Heart right ventricle (tissue), 16 donors: Measurements from ENCODE around the gene MAPK8IP2. TPM values are rescaled to one million over a fixed set of nuclear protein-coding genes. Genes with fewer than 3 reads are reported as not detected.
A peak's percentile ranks its signal among the peaks of the same experiment; 100 is the strongest.
"Not testable (repeated sequence)": the region's sequence is repeated elsewhere in the genome, so short reads cannot be mapped to it uniquely, and the experiment has no call there.

Source experiments
- ATAC-seq, 8 donors: fragments of 200-7000 bp; cut with Tn5 transposase; one replicate each; pipeline ENCODE4 v1.9.1; 2020; ENCODE audit warnings: mild to moderate bottlenecking in 8 of 8, moderate library complexity in 8 of 8, moderate number of reproducible peaks in 1 of 8
- DNase-seq, 2 donors: peaks; one replicate each; pipeline ENCODE4 v3.0.0-alpha.2; 2020
- H3K27ac ChIP-seq, 10 donors: fragments of 200-600 bp; sonication (generic) in 2 of 10; one replicate each; pipeline versions ENCODE4 v1.5.0 to v1.8.0; 2020 to 2022; ENCODE audit warnings: mild to moderate bottlenecking in 3 of 10
- H3K27me3 ChIP-seq, 7 donors: fragments of 200-600 bp; one replicate each; pipeline ENCODE4 v1.8.0; 2021 to 2022; ENCODE audit warnings: mild to moderate bottlenecking in 2 of 7
- H3K36me3 ChIP-seq, 9 donors: fragments of 200-600 bp; sonication (generic) in 1 of 9; one replicate each; pipeline versions ENCODE4 v1.5.0 to v1.8.0; 2020 to 2022; ENCODE audit warnings: mild to moderate bottlenecking in 2 of 9
- H3K4me1 ChIP-seq, 9 donors: fragments of 200-600 bp; sonication (generic) in 1 of 9; one replicate each; pipeline versions ENCODE4 v1.5.0 to v1.8.0; 2020 to 2022; ENCODE audit warnings: mild to moderate bottlenecking in 4 of 9
- H3K4me3 ChIP-seq, 10 donors: fragments of 200-600 bp; sonication (generic) in 2 of 10; one replicate each; pipeline versions ENCODE4 v1.5.0 to v1.8.0; 2020 to 2022; ENCODE audit warnings: mild to moderate bottlenecking in 7 of 10, moderate library complexity in 2 of 10
- H3K9me3 ChIP-seq, 11 donors: fragments of 200-600 bp in 10 of 11; sonication (generic) in 2 of 11; one replicate each; pipeline versions ENCODE4 v1.5.0 to v1.8.0; 2013 to 2022; ENCODE audit warnings: mild to moderate bottlenecking in 2 of 11, control low read depth in 1 of 11, moderate library complexity in 1 of 11
- WGBS, 2 donors: extraction: QIAGEN DNeasy Blood & Tissue Kit; methylation state at CpG; one replicate each; pipeline ENCODE4 v1.1.7; 2013; ENCODE audit warnings: inconsistent platforms in 1 of 2; 5-methylcytosine and 5-hydroxymethylcytosine counted together
- intact Hi-C, 10 donors: fragments of 100-400 bp; cut with DNase I; formaldehyde crosslinking; loops; one replicate each; pipeline versions ENCODE4 v1.11.1 to v1.14.2; 2022
- polyA plus RNA-seq, 2 donors: library from polyadenylated mRNA; stranded (reverse); fragments of 200-250 nt; gene quantifications; one replicate each; pipeline ENCODE4 v1.2.3, GENCODE V29; 2013
- total RNA-seq, 10 donors: library from RNA; stranded (reverse); fragmentation: NEBNext Ultra II Directional in 3 of 10; extraction: Animal tissue kit (Norgen Biotek cat#: 25700) in 3 of 10; gene quantifications; one replicate each; pipeline versions ENCODE4 v1.2.1 to v1.2.4, GENCODE V29; 2021 to 2023
- TF ChIP-seq, protein P1 (sequence below), 9 donors: fragments of 200-600 bp; sonication (generic) in 2 of 9; IDR thresholded peaks; one replicate each; pipeline versions ENCODE4 v1.5.0 to v1.8.0; 2021 to 2022; ENCODE audit warnings: antibody characterized with exemption in 9 of 9, mild to moderate bottlenecking in 5 of 9, moderate library complexity in 1 of 9
- donor health status: Arrhythmogenic right ventricular cardiomyopathy.
- donor health status: ischemic (EF 13 %, LVEDD 7.1; RV severe dilation, severe dysfunction).
- donor health status: healthy with polysubstance abuse.
- donor health status: DM: no; HTN: yes; CAD: no.
- donor health status: DM: no; HTN: no; CAD: no.
- donor health status: ischemic (EF 25% LVEDD 6.9; RV normal size, moderate dysfunction).
- donor health status: ischemic (EF 25% LVEDD 5.7; RV mildly dilated, moderate dysfunction).
- donor health status: healthy.
- donor health status: DM: yes; HTN: yes; CAD: no.
- donor health status: Ischemic cardiomyopathy.
- donor health status: ischemic (EF 35%, LVEDD 5.7; RV mildly dilated, moderate dysfunction).
- donor health status: nonischemic (EF 11% LVEDD 7.7; RV severe dilation, severe dysfunction).
- donor health status: DM: yes; HTN: yes; CAD: no.
- donor health status: PGD.
- donor health status: ischemic (EF 29% LVEDD 5.4; RV normal size, mild dysfunction).
- donor health status: nonischemic (EF 23%, LVEDD 6.1; RV moderate dilation, normal function).

MAPK8IP2 gene
- total and polyA plus RNA-seq, 12 donors: 0.08 to 0.52 (median 0.27) TPM

DNA sequence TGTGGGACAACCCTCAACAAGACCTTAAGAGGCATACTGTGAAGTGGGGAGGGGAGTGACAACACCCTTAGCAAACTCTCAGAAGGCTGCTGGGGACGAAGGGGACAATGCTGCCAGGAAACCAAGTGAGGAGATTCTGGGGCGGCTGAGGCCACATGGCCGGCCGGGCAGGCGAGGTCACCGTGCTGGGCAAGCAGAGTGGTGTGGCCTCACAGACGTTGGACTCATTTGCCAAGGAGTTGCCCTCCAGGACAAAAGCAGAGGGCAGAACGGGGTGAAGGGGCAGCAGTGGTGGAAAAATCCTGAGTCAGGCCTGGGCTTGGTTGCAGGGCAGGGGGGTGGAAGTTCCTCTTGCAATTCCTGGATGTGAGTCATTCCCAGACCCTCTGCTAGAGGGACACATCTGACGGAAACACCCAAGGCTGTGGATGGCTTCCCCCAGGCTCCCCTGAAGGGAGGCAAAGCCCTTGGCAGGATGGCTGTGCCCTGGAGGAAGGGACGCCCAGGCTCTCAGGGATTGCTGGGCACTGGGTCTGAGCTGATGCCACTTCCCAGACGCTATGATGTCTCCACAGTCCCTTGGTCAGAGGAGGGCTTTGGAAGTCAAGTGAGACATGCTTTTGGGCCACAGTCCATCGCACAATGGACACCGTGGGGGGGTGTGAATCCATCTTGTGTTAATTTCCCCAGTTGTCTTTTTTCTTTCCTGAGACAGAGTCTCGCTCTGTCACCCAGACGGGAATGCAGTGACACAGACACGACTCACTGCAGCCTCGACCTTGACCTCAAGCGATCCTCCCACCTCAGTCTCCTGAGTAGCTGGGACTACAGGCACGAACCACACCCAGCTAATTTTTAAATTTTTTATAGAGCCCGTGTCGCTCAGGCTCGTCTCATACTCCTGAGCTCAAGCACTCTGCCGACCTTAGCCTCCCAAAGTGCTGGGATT is 55.8 kb downstream of the MAPK8IP2 start:
- H3K27ac ChIP-seq: peak overlapping the region; percentile 54 to 87 (median 78)
- intact Hi-C loops: loop anchor here in 4 of 10 donors (1.0 to 2.0 kb wide), 4 partner anchors 14 to 16 kb away; partner anchors contain the start of gene SHANK3 (in 2 of the 4)
- TF ChIP-seq, protein P1, sequence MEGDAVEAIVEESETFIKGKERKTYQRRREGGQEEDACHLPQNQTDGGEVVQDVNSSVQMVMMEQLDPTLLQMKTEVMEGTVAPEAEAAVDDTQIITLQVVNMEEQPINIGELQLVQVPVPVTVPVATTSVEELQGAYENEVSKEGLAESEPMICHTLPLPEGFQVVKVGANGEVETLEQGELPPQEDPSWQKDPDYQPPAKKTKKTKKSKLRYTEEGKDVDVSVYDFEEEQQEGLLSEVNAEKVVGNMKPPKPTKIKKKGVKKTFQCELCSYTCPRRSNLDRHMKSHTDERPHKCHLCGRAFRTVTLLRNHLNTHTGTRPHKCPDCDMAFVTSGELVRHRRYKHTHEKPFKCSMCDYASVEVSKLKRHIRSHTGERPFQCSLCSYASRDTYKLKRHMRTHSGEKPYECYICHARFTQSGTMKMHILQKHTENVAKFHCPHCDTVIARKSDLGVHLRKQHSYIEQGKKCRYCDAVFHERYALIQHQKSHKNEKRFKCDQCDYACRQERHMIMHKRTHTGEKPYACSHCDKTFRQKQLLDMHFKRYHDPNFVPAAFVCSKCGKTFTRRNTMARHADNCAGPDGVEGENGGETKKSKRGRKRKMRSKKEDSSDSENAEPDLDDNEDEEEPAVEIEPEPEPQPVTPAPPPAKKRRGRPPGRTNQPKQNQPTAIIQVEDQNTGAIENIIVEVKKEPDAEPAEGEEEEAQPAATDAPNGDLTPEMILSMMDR (IDR thresholded peaks at IDR 0.05): no peak
- no peaks in the 10 kb centered on the region for H3K36me3 ChIP-seq
- 51 to 64% methylated on average over 23 of the region's 23 CpGs for WGBS, 2 donors
- H3K4me1 ChIP-seq: peaks cover 0 to 43% (median 19%) of the 10 kb centered on the region in 9 donors
- peak; percentile 76 to 95 (median 92) for ATAC-seq
- peak; percentile 30 to 75 for DNase-seq
- no peaks in the 10 kb centered on the region for H3K9me3 ChIP-seq
- H3K4me3 ChIP-seq: peak overlapping the region in 3 of 10 donors; percentile 15 to 25 (median 22)
- peaks cover 0 to 30% (median 8%) of the 10 kb centered on the region in 7 donors for H3K27me3 ChIP-seq

DNA sequence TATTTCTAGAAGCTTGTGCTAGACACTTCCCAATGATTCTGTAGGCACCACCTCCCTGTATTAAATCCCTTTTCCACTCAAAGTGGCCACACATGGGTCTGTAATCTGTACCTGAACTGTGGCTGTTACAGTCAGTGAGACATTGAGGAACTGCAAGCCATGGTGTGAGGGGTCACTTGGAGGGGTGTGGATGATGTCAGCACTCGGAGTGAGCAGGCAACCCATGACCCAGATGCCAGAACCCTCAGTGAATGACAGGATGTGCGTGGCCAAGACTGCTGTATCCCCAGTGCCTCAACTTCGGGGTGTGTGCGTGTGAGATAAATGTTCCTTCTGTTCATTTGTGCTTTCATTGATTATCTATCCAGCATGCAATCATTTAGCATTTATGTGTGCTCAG is 57.3 kb downstream of the MAPK8IP2 start:
- intact Hi-C loops: loop anchor here in 3 of 10 donors (2.0 kb wide), 3 partner anchors 13 to 15 kb away; partner anchors contain the start of gene SHANK3 (in 1 of the 3)
- TF ChIP-seq, protein P1 (IDR thresholded peaks at IDR 0.05): no peak
- DNase-seq (no peak), ATAC-seq (peak in 6 of 8 donors; percentile 26 to 63 (median 46))
- H3K4me3 ChIP-seq: no peak overlapping the region
- WGBS, 2 donors: 46 to 52% methylated on average over 4 of the region's 4 CpGs
- H3K4me1 ChIP-seq: peaks cover 0 to 43% (median 19%) of the 10 kb centered on the region in 9 donors
- H3K9me3 ChIP-seq: no peaks in the 10 kb centered on the region
- no peaks in the 10 kb centered on the region for H3K36me3 ChIP-seq
- H3K27me3 ChIP-seq: peaks cover 0 to 32% (median 8%) of the 10 kb centered on the region in 7 donors
- H3K27ac ChIP-seq: peak overlapping the region in 7 of 10 donors; percentile 40 to 87 (median 82)

- intact Hi-C loops, ATAC-seq, H3K27ac ChIP-seq, DNase-seq, H3K4me3 ChIP-seq, H3K9me3 ChIP-seq, H3K36me3 ChIP-seq: not testable (repeated sequence)
- peaks cover 0 to 29% (median 8%) of the 10 kb centered on the region in 7 donors for H3K27me3 ChIP-seq
- 91 to 93% methylated on average over 7 of the region's 7 CpGs for WGBS, 2 donors
- peaks cover 0 to 42% (median 19%) of the 10 kb centered on the region in 9 donors for H3K4me1 ChIP-seq
Observed at GRCh38 chr22:50659711-50660110, 59.1 kb downstream of the MAPK8IP2 start.

DNA sequence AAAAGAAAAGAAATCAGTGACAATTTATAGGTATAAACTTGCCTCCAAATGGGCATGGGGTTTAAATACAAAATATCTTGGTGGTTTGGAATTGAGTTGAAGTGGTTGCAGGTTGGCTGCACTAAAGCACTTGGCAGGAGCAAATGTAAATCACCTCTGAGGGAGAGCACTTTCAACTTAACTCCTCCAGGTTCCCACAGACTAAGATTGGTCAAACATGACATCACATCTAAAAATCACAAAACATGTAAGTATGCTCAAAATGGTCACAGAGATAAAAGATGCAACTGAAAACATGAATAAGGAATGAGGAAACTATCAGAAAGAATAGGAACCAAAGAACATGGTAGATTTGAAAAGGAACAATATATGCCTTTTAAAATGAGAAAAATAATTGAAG is 59.7 kb downstream of the MAPK8IP2 start:
- H3K4me1 ChIP-seq: peaks cover 0 to 37% (median 19%) of the 10 kb centered on the region in 9 donors
- ATAC-seq (no peak), DNase-seq (no peak)
- TF ChIP-seq, protein P1 (IDR thresholded peaks at IDR 0.05): no peak
- peaks cover 0 to 24% (median 5%) of the 10 kb centered on the region in 7 donors for H3K27me3 ChIP-seq
- intact Hi-C loops: no loop called here
- H3K27ac ChIP-seq: no peak overlapping the region
- H3K4me3 ChIP-seq: no peak overlapping the region
- H3K36me3 ChIP-seq: no peaks in the 10 kb centered on the region
- no peaks in the 10 kb centered on the region for H3K9me3 ChIP-seq

Other genes with a start within 250 kb of the MAPK8IP2 start
- 10 to 100 TPM; 41.0 to 73.0 (median 49.7) TPM for gene SBF1, start 125.8 kb upstream of the MAPK8IP2 start, total RNA-seq
- gene SBF1, start 125.8 kb upstream of the MAPK8IP2 start, polyA plus RNA-seq: 10 to 100 TPM; 43.2 to 48.6 TPM
- under 1 TPM in 3 of 10 donors, not detected in 7; 0.09 to 0.53 (median 0.15) TPM for gene ADM2, start 119.2 kb upstream of the MAPK8IP2 start, total RNA-seq
- under 1 TPM; 0.07 to 0.29 TPM for gene ADM2, start 119.2 kb upstream of the MAPK8IP2 start, polyA plus RNA-seq
- not detected for gene MIOX, start 113.9 kb upstream of the MAPK8IP2 start, total RNA-seq
- gene MIOX, start 113.9 kb upstream of the MAPK8IP2 start, polyA plus RNA-seq: not detected
- 10 to 100 TPM; 18.8 to 37.5 (median 22.9) TPM for gene LMF2, start 93.1 kb upstream of the MAPK8IP2 start, total RNA-seq
- 10 to 100 TPM; 40.4 to 42.5 TPM for gene LMF2, start 93.1 kb upstream of the MAPK8IP2 start, polyA plus RNA-seq
- 10 to 100 TPM; 21.7 to 31.9 (median 26.2) TPM for gene NCAPH2, start 92.6 kb upstream of the MAPK8IP2 start, total RNA-seq
- gene NCAPH2, start 92.6 kb upstream of the MAPK8IP2 start, polyA plus RNA-seq: 10 to 100 TPM; 38.0 to 54.8 TPM
- gene SCO2, start 75.2 kb upstream of the MAPK8IP2 start, total RNA-seq: 1 to 10 TPM in 2 of 10 donors, under 1 TPM in 2, not detected in 6; 0.57 to 2.8 (median 0.92) TPM
- 1 to 10 TPM in 1 of 2 donors, not detected in 1; 2.0 TPM for gene SCO2, start 75.2 kb upstream of the MAPK8IP2 start, polyA plus RNA-seq
- gene TYMP, start 70.8 kb upstream of the MAPK8IP2 start, total RNA-seq: 100 to 1,000 TPM in 1 of 10 donors, 10 to 100 TPM in 7, 1 to 10 TPM in 2; 8.4 to 113 (median 12.6) TPM
- gene TYMP, start 70.8 kb upstream of the MAPK8IP2 start, polyA plus RNA-seq: 10 to 100 TPM; 23.3 to 65.3 TPM
- gene KLHDC7B, start 54.9 kb upstream of the MAPK8IP2 start, total RNA-seq: 1 to 10 TPM in 1 of 10 donors, under 1 TPM in 3, not detected in 6; 0.11 to 1.3 (median 0.18) TPM
- under 1 TPM in 1 of 2 donors, not detected in 1; 0.10 TPM for gene KLHDC7B, start 54.9 kb upstream of the MAPK8IP2 start, polyA plus RNA-seq
- under 1 TPM in 2 of 10 donors, not detected in 8; 0.74 to 0.90 TPM for gene SYCE3, start 37.9 kb upstream of the MAPK8IP2 start, total RNA-seq
- gene SYCE3, start 37.9 kb upstream of the MAPK8IP2 start, polyA plus RNA-seq: not detected
- 100 to 1,000 TPM; 135 to 487 (median 415) TPM for gene CPT1B, start 22.4 kb upstream of the MAPK8IP2 start, total RNA-seq
- gene CPT1B, start 22.4 kb upstream of the MAPK8IP2 start, polyA plus RNA-seq: 100 to 1,000 TPM in 1 of 2 donors, 10 to 100 TPM in 1; 61.2 to 351 TPM
- gene CHKB, start 17.9 kb upstream of the MAPK8IP2 start, total RNA-seq: 10 to 100 TPM; 31.7 to 60.1 (median 39.9) TPM
- 100 to 1,000 TPM in 1 of 2 donors, 10 to 100 TPM in 1; 27.1 to 251 TPM for gene CHKB, start 17.9 kb upstream of the MAPK8IP2 start, polyA plus RNA-seq
- gene ARSA, start 27.4 kb downstream of the MAPK8IP2 start, total RNA-seq: 10 to 100 TPM; 19.6 to 33.3 (median 26.0) TPM
- gene ARSA, start 27.4 kb downstream of the MAPK8IP2 start, polyA plus RNA-seq: 10 to 100 TPM; 17.5 to 62.3 TPM
- gene SHANK3, start 72.0 kb downstream of the MAPK8IP2 start, total RNA-seq: 10 to 100 TPM; 19.9 to 36.9 (median 24.7) TPM
- gene SHANK3, start 72.0 kb downstream of the MAPK8IP2 start, polyA plus RNA-seq: 10 to 100 TPM; 14.3 to 59.8 TPM
- 1 to 10 TPM in 1 of 10 donors, under 1 TPM in 8, not detected in 1; 0.28 to 1.1 (median 0.50) TPM for gene ACR, start 137.4 kb downstream of the MAPK8IP2 start, total RNA-seq
- gene ACR, start 137.4 kb downstream of the MAPK8IP2 start, polyA plus RNA-seq: under 1 TPM; 0.13 to 0.66 TPM
- 1 to 10 TPM; 4.7 to 9.2 (median 7.4) TPM for gene RABL2B, start 182.8 kb downstream of the MAPK8IP2 start, total RNA-seq
- 10 to 100 TPM in 1 of 2 donors, 1 to 10 TPM in 1; 6.5 to 11.6 TPM for gene RABL2B, start 182.8 kb downstream of the MAPK8IP2 start, polyA plus RNA-seq